Mucosa of descending colon (tissue), 3 donors: ENCODE measurements around the gene LTN1. TPM values are rescaled to one million over a fixed set of nuclear protein-coding genes. Genes with fewer than 3 reads are reported as not detected.

ENCODE experiments used
- ATAC-seq: fragments of 200-7000 bp; cut with Tn5 transposase; one replicate; pipeline ENCODE4 v1.9.1; 2020; ENCODE audit warnings: mild to moderate bottlenecking, moderate library complexity
- DNase-seq, 3 donors: peaks; one replicate each; pipeline ENCODE4 v3.0.0-alpha.2; 2020
- H3K36me3 ChIP-seq: fragments of 200-600 bp; one replicate; pipeline ENCODE4 v1.8.0; 2021; ENCODE audit warnings: low read depth, mild to moderate bottlenecking
- H3K4me1 ChIP-seq: fragments of 200-600 bp; one replicate; pipeline ENCODE4 v1.8.0; 2021; ENCODE audit warnings: low read depth, mild to moderate bottlenecking
- H3K4me3 ChIP-seq: fragments of 200-600 bp; one replicate; pipeline ENCODE4 v1.8.0; 2021; ENCODE audit warnings: mild to moderate bottlenecking
- H3K9me3 ChIP-seq: fragments of 200-600 bp; one replicate; pipeline ENCODE4 v1.8.0; 2021; ENCODE audit warnings: mild to moderate bottlenecking
- intact Hi-C, 2 donors: fragments of 100-400 bp; cut with DNase I in 1 of 2; cut with micrococcal nuclease in 1 of 2; formaldehyde crosslinking; loops; one replicate each; pipeline versions ENCODE4 v1.11.0 to v1.11.1; 2022; cut with DNase I, micrococcal nuclease
- total RNA-seq, 3 donors: library from RNA; stranded (reverse); fragmentation: NEBNext Ultra II Directional in 2 of 3; extraction: Animal tissue kit (Norgen Biotek cat#: 25700) in 2 of 3; gene quantifications; one replicate each; pipeline versions ENCODE4 v1.2.1 to v1.2.4, GENCODE V29; 2021 to 2023
- TF ChIP-seq, protein P1 (sequence below): fragments of 200-600 bp; IDR thresholded peaks from one replicate; pipeline ENCODE4 v1.8.0; 2022; ENCODE audit warnings: antibody characterized with exemption, mild to moderate bottlenecking
- donor health status: DM: no; HTN: no; CAD: no; lungs with moderate emphysema.
- donor health status: DM: no; HTN: no; CAD: no.
- donor health status: DM: no; HTN: yes; CAD: no.

LTN1 gene
- total RNA-seq, 3 donors from 2014 or later: 24.5 to 32.7 (median 30.9) TPM

- Histone ChIP-seq H3K4me1 (no peaks in the 10 kb centered on the region), H3K36me3 (peaks cover 6% of the 10 kb centered on the region), H3K4me3 (no peak overlapping the region), H3K9me3 (no peaks in the 10 kb centered on the region)
- no peak for ATAC-seq
- intact Hi-C loops: no loop called here
- DNase-seq: no peak
- TF ChIP-seq, protein P1, sequence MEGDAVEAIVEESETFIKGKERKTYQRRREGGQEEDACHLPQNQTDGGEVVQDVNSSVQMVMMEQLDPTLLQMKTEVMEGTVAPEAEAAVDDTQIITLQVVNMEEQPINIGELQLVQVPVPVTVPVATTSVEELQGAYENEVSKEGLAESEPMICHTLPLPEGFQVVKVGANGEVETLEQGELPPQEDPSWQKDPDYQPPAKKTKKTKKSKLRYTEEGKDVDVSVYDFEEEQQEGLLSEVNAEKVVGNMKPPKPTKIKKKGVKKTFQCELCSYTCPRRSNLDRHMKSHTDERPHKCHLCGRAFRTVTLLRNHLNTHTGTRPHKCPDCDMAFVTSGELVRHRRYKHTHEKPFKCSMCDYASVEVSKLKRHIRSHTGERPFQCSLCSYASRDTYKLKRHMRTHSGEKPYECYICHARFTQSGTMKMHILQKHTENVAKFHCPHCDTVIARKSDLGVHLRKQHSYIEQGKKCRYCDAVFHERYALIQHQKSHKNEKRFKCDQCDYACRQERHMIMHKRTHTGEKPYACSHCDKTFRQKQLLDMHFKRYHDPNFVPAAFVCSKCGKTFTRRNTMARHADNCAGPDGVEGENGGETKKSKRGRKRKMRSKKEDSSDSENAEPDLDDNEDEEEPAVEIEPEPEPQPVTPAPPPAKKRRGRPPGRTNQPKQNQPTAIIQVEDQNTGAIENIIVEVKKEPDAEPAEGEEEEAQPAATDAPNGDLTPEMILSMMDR: no peak
Measured at GRCh38 chr21:28963831-28964230, 28.8 kb downstream of the LTN1 start.

DNA sequence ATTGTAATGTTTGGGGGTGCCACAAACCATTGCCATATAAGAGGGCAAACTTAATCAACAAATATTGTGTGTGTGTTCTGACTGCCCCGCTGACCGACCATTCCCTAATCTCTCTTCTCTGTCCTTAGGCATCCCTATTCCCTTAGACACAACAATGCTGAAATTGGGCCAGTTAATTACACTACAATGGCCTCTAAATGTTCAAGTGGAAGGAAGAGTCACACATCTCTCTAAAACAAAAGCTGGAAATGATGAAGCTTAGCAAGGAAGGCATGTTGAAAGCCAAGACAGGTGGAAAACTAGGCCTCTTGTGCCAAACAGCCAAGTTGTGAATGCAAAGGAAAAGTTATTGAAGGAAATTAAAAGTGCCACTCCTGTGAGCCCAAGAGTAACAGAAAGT is 30.2 kb downstream of the LTN1 start:
- H3K36me3 ChIP-seq: peaks cover 2% of the 10 kb centered on the region
- intact Hi-C loops: no loop called here

GRCh38 chr21:28961927-28962326 is 30.8 kb downstream of the LTN1 start:
- no peaks in the 10 kb centered on the region for H3K9me3 ChIP-seq
- intact Hi-C loops: no loop called here
- no peaks in the 10 kb centered on the region for H3K4me1 ChIP-seq
- H3K36me3 ChIP-seq: no peaks in the 10 kb centered on the region
- TF ChIP-seq, protein P1: no peak
- no peak for ATAC-seq
- no peak overlapping the region for H3K4me3 ChIP-seq
- no peak for DNase-seq

More for the DNA sequence above, 30.2 kb downstream of the LTN1 start:
- no peak overlapping the region for H3K4me3 ChIP-seq
- TF ChIP-seq, protein P1: no peak
- no peak for DNase-seq
- no peaks in the 10 kb centered on the region for H3K9me3 ChIP-seq
- no peak for ATAC-seq
- H3K4me1 ChIP-seq: no peaks in the 10 kb centered on the region

GRCh38 chr21:28960245-28960644 is 32.4 kb downstream of the LTN1 start:
- DNase-seq: no peak
- no peak for ATAC-seq
- Histone ChIP-seq H3K36me3 (no peaks in the 10 kb centered on the region), H3K4me1 (no peaks in the 10 kb centered on the region), H3K4me3 (no peak overlapping the region), H3K9me3 (no peaks in the 10 kb centered on the region)
- intact Hi-C loops: no loop called here
- TF ChIP-seq, protein P1: no peak

DNA sequence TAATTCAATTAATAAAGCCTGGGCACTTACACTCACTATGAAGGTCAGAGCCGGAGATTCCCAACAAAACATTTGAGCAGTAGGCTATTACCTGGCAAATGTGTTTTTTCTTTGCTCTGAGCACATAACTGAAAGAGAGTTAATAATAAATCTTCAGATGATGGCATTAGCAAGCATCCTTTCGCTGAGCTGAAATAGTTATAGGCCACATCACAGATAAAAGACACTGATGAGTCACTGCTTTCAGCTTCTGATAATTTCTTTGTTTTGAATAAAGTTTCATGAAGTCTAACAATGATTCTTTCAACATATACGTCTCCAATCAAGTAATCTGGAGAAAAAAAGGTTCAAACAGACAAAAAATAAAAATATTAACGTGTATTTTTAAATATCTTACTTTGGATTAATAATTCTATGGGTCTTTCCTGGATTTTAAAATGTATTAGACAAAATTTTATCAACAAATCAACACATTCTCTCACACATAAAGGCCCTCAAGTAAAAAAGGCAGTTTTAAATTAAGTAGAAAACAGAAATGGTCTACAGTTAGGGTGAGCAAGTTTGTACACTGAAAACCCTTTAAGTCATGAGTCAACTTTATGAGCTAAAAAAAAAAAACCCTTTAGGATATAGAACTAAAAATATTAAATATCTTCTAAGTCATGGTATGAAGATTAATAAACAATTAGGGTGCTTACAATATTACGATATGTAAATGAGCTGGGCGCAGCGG is 33.1 kb downstream of the LTN1 start:
- DNase-seq (no peak), ATAC-seq (no peak)
- H3K4me3 ChIP-seq: no peak overlapping the region
- H3K9me3 ChIP-seq: no peaks in the 10 kb centered on the region
- no peaks in the 10 kb centered on the region for H3K36me3 ChIP-seq
- intact Hi-C loops: no loop called here
- no peaks in the 10 kb centered on the region for H3K4me1 ChIP-seq
- TF ChIP-seq, protein P1: no peak
